Uterus (tissue), 2 donors: Measurements from ENCODE around the gene FARP2.

Experiments
- CTCF ChIP-seq, 4 experiments: fragments of 200-600 bp in 2 of 4; fragments of 450-650 bp in 2 of 4; sonication (generic) in 2 of 4; IDR thresholded peaks; one replicate each; pipeline ENCODE4 v1.5.1; 2016 to 2019; ENCODE audit warnings: antibody characterized with exemption in 4 of 4, mild to moderate bottlenecking in 2 of 4, moderate library complexity in 1 of 4
- POLR2A ChIP-seq, 2 donors: fragments of 450-650 bp; IDR thresholded peaks; one replicate each; pipeline ENCODE4 v1.6.1; 2016; ENCODE audit warnings: antibody characterized with exemption in 2 of 2, mild to moderate bottlenecking in 1 of 2, moderate library complexity in 1 of 2

- TF ChIP-seq CTCF (IDR thresholded peaks at IDR 0.05), result no peak
- TF ChIP-seq POLR2A (IDR thresholded peaks at IDR 0.05), result no peak
Observed at GRCh38 chr2:241469746-241470145, 113.7 kb downstream of the FARP2 start.
